Transverse colon (tissue), 4 donors: ENCODE data around the gene HDLBP.

Source experiments
- POLR2AphosphoS5 ChIP-seq, 3 donors: sonication (generic); formaldehyde crosslinking; IDR thresholded peaks; one replicate each; pipeline ENCODE4 v1.6.1; 2016; ENCODE audit warnings: antibody characterized with exemption in 3 of 3
- TF ChIP-seq, protein P1 (sequence below), 5 experiments: fragments of 200-600 bp in 3 of 5; fragments of 450-650 bp in 2 of 5; sonication (generic) in 3 of 5; IDR thresholded peaks; 1 replicate in 2 of 5; 2 replicates in 3 of 5; pipeline ENCODE4 v1.5.1; 2016 to 2017; ENCODE audit warnings: antibody characterized with exemption in 5 of 5, inconsistent platforms in 3 of 5, mild to moderate bottlenecking in 2 of 5, moderate library complexity in 1 of 5

DNA sequence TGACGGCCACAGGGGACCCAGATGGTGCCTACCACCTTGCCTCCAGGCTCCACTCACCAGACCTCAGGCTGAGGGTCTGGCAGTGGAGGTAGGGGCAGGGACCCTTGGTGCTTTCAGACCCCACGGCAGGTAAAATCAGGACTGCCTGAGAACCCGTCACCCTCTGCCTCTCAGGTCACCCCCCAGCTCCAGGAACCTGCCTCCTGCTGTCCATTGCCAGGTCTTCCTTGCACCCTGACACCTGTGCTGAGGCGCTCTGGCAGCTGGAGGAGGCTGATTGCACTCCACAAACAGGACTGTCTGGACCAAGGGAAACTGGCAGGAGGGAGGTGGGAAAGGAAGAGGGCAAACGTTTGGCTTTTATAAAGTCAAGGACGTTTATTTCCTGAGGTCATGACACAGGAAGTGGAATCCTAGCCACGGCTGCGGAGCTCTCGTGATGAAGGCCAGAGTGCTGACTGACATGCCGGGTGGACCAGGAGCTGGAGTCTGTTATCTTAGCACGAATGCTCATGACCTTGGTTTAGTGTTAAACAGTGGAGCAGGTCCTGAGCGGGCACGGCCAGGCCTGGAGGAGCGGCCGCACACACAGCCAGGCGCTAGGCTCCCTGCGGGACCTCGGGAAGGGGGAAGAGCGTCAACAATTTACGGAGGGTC is 86.5 kb downstream of the HDLBP start:
- TF ChIP-seq, protein P1, sequence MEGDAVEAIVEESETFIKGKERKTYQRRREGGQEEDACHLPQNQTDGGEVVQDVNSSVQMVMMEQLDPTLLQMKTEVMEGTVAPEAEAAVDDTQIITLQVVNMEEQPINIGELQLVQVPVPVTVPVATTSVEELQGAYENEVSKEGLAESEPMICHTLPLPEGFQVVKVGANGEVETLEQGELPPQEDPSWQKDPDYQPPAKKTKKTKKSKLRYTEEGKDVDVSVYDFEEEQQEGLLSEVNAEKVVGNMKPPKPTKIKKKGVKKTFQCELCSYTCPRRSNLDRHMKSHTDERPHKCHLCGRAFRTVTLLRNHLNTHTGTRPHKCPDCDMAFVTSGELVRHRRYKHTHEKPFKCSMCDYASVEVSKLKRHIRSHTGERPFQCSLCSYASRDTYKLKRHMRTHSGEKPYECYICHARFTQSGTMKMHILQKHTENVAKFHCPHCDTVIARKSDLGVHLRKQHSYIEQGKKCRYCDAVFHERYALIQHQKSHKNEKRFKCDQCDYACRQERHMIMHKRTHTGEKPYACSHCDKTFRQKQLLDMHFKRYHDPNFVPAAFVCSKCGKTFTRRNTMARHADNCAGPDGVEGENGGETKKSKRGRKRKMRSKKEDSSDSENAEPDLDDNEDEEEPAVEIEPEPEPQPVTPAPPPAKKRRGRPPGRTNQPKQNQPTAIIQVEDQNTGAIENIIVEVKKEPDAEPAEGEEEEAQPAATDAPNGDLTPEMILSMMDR (IDR thresholded peaks at IDR 0.05): no peak
- TF ChIP-seq POLR2AphosphoS5 (IDR thresholded peaks at IDR 0.05): peak in 1 of 3 donors; percentile 5
